Trophoblast cell (in vitro differentiated cells and primary cell): ENCODE results near the gene OPCML.

ENCODE experiments used
- DNase-seq, 2 donors: peaks; one replicate each; pipeline ENCODE4 v3.0.0-alpha.2; 2016
- H2AFZ ChIP-seq: 2 replicates; pipeline ENCODE4 v1.6.1; 2013; ENCODE audit warnings: low read length, moderate library complexity, mild to moderate bottlenecking; ENCODE audit not compliant: insufficient read depth, poor library complexity
- H2AK5ac ChIP-seq: 2 replicates; pipeline ENCODE4 v1.6.1; 2013; ENCODE audit warnings: mild to moderate bottlenecking, low read length
- H2BK120ac ChIP-seq: 2 replicates; pipeline ENCODE4 v1.6.1; 2013; ENCODE audit warnings: low read length, mild to moderate bottlenecking, moderate library complexity; ENCODE audit not compliant: insufficient read depth, poor library complexity
- H2BK12ac ChIP-seq: 2 replicates; pipeline ENCODE4 v1.6.1; 2013; ENCODE audit warnings: mild to moderate bottlenecking, low read length, moderate library complexity
- H2BK5ac ChIP-seq: 2 replicates; pipeline ENCODE4 v1.6.1; 2013; ENCODE audit warnings: low read length, low read depth, moderate library complexity, mild to moderate bottlenecking; ENCODE audit not compliant: poor library complexity
- H3K14ac ChIP-seq: 2 replicates; pipeline ENCODE4 v1.6.1; 2013; ENCODE audit warnings: mild to moderate bottlenecking, low read length
- H3K18ac ChIP-seq: 2 replicates; pipeline ENCODE4 v1.6.1; 2013; ENCODE audit warnings: mild to moderate bottlenecking, low read length
- H3K23ac ChIP-seq: 2 replicates; pipeline ENCODE4 v1.6.1; 2013; ENCODE audit warnings: low read length
- H3K27ac ChIP-seq: 2 replicates; pipeline ENCODE4 v1.5.1; 2013; ENCODE audit warnings: low read depth, mild to moderate bottlenecking, inconsistent platforms, low read length, moderate library complexity
- H3K27me3 ChIP-seq: 2 replicates; pipeline ENCODE4 v1.6.1; 2013; ENCODE audit warnings: inconsistent platforms, mild to moderate bottlenecking, low read length, moderate library complexity; ENCODE audit not compliant: insufficient read depth
- H3K36me3 ChIP-seq, 2 experiments: 1 replicate in 1 of 2; 2 replicates in 1 of 2; pipeline ENCODE4 v1.6.1; 2013; ENCODE audit warnings: low read length in 2 of 2, mild to moderate bottlenecking in 2 of 2, moderate library complexity in 1 of 2; ENCODE audit not compliant: insufficient read depth in 2 of 2, control insufficient read depth in 1 of 2
- H3K4ac ChIP-seq: 2 replicates; pipeline ENCODE4 v1.6.1; 2013; ENCODE audit warnings: low read depth, mild to moderate bottlenecking, low read length, moderate library complexity
- H3K4me1 ChIP-seq, 2 experiments: 1 replicate in 1 of 2; 2 replicates in 1 of 2; pipeline ENCODE4 v1.6.1; 2013; ENCODE audit warnings: low read length in 2 of 2, mild to moderate bottlenecking in 2 of 2, moderate library complexity in 1 of 2; ENCODE audit not compliant: insufficient read depth in 2 of 2, control insufficient read depth in 1 of 2
- H3K4me2 ChIP-seq: 2 replicates; pipeline ENCODE4 v1.6.1; 2013; ENCODE audit warnings: inconsistent platforms, mild to moderate bottlenecking, low read length, moderate library complexity
- H3K4me3 ChIP-seq: 2 replicates; pipeline ENCODE4 v1.5.1; 2013; ENCODE audit warnings: mild to moderate bottlenecking, low read depth, low read length, inconsistent platforms
- H3K79me1 ChIP-seq: one replicate; pipeline ENCODE4 v1.6.1; 2013; ENCODE audit warnings: low read length
- H3K79me2 ChIP-seq: 2 replicates; pipeline ENCODE4 v1.6.1; 2013; ENCODE audit warnings: low read length, mild to moderate bottlenecking; ENCODE audit not compliant: control insufficient read depth, insufficient read depth, poor library complexity
- H3K9ac ChIP-seq: 2 replicates; pipeline ENCODE4 v1.6.1; 2013; ENCODE audit warnings: mild to moderate bottlenecking, low read length
- H3K9me3 ChIP-seq: 2 replicates; pipeline ENCODE4 v1.6.1; 2013; ENCODE audit warnings: low read depth, mild to moderate bottlenecking, control low read depth, inconsistent platforms, low read length; ENCODE audit not compliant: insufficient read depth
- H4K12ac ChIP-seq: 2 replicates; pipeline ENCODE4 v1.6.1; 2013; ENCODE audit warnings: low read depth, mild to moderate bottlenecking, low read length, moderate library complexity
- H4K8ac ChIP-seq: 2 replicates; pipeline ENCODE4 v1.6.1; 2013; ENCODE audit warnings: low read depth, mild to moderate bottlenecking, low read length, moderate library complexity
- H4K91ac ChIP-seq: one replicate; pipeline ENCODE4 v1.6.1; 2013; ENCODE audit warnings: low read depth, mild to moderate bottlenecking, low read length, moderate library complexity
- WGBS: extraction: QIAGEN DNeasy Blood & Tissue Kit; methylation state at CpG from one replicate; pipeline ENCODE4 v1.1.7; 2013; ENCODE audit warnings: missing lambda C conversion rate; ENCODE audit not compliant: insufficient read length, insufficient coverage; ENCODE audit errors: extremely low coverage; 5-methylcytosine and 5-hydroxymethylcytosine counted together

OPCML gene

DNA sequence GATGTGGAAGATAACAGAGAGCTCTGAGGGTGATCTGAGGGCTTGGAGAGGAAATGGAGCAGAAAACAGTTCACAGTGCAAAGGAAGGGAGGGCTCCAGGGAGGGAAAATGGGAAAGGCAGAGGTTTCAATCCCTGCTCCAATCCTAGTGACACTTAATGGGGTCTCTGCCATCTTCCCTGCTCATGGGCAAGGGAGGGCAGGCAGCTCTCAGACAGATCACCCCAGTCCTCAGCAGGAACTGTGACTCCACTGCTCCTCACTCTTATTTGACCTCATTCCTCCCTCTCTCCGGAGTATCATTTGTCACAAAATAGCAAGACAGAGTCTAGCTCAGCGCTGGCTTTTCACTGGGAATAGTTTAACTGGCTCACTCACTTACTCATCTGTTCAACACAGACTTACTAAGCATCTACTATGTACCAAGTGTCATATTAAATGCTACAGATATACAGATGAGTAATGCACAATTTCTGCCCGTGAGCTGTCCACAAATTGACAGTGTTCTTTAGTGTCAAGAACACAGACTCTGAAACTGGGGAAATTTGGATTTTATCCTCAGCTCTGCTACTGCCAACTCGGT is 817.4 kb downstream of the OPCML start:
- H2AK5ac ChIP-seq: no peak overlapping the region
- H3K4me3 ChIP-seq: no peak overlapping the region
- H4K8ac ChIP-seq: no peak overlapping the region
- no peak overlapping the region for H3K4me2 ChIP-seq
- no peak overlapping the region for H2BK5ac ChIP-seq
- no peaks in the 10 kb centered on the region for H3K79me2 ChIP-seq
- no peak overlapping the region for H2BK120ac ChIP-seq
- no peak overlapping the region for H4K91ac ChIP-seq
- no peak overlapping the region for H3K9ac ChIP-seq
- H3K4me1 ChIP-seq: peaks cover 3 to 5% of the 10 kb centered on the region in 2 experiments
- no peak overlapping the region for H4K12ac ChIP-seq
- WGBS: no CpG with 5 or more reads among the region's 4 CpGs
- no peak overlapping the region for H3K4ac ChIP-seq
- H3K27me3 ChIP-seq: no peaks in the 10 kb centered on the region
- H3K79me1 ChIP-seq: no peaks in the 10 kb centered on the region
- H3K18ac ChIP-seq: no peak overlapping the region
- peaks cover 3% of the 10 kb centered on the region for H3K9me3 ChIP-seq
- no peak overlapping the region for H3K27ac ChIP-seq
- no peak overlapping the region for H3K23ac ChIP-seq
- no peak overlapping the region for H2AFZ ChIP-seq
- DNase-seq: no peak
- H3K14ac ChIP-seq: no peak overlapping the region
- no peaks in the 10 kb centered on the region for H3K36me3 ChIP-seq
- H2BK12ac ChIP-seq: no peak overlapping the region

DNA sequence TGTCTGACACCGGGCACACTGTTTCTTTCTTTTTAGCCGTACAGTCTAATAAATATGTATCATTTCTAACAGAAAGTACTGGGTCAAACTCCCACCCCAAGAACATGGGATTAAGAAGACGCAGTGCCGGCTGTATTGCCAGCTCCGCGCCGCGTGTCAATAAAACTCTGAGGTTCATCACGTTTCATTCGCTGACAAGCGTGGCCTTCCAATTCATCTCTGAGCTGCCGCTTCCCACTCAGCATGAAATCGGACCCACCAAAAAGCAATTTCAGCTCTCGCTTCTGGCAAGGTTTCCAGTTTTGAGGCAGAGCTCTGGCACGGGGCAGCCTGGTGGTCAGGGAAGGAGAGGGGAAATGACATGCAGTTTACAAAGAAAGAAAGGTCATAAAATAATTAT is 819.8 kb downstream of the OPCML start:
- H3K27ac ChIP-seq: no peak overlapping the region

DNA sequence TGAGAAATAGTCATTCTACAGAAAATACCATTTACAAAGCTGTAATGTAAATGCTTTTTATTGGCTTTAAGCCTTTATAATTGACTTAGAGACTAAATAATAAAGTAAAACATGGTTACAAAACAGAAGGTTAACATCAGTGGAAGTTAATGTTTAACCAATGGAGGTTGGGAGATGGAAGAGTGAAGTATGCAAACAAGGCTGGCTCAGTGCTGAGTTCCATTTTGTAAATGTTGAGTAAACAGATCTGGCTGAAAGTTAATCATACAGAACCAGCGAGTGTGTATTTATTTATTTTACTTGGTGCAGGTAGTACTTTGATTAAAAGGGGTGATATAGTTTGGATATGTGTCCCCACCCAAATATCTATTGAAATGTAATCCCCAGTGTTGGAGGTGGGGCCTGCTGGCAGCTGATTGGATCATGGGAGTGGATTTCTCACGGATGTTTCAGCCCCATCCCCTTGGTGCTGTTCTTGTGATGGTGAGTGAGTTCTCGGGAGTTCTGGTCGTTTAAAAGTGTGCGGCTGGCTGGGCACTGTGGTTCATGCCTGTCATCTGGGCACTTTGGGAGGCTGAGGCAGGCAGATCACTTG is 827.4 kb downstream of the OPCML start:
- no CpG with 5 or more reads among the region's 5 CpGs for WGBS
- Histone ChIP-seq H3K23ac (no peak overlapping the region), H3K27ac (no peak overlapping the region), H3K4me2 (no peak overlapping the region), H4K8ac (no peak overlapping the region), H3K4ac (no peak overlapping the region), H3K4me1 (no peaks in the 10 kb centered on the region), H3K4me3 (no peak overlapping the region), H4K91ac (no peak overlapping the region), H2BK12ac (no peak overlapping the region), H3K9ac (no peak overlapping the region), H3K9me3 (no peaks in the 10 kb centered on the region), H3K79me2 (no peaks in the 10 kb centered on the region), H3K36me3 (no peaks in the 10 kb centered on the region), H2BK5ac (no peak overlapping the region), H3K14ac (no peak overlapping the region), H2AK5ac (no peak overlapping the region), H4K12ac (no peak overlapping the region), H3K79me1 (no peaks in the 10 kb centered on the region), H2BK120ac (no peak overlapping the region), H3K27me3 (no peaks in the 10 kb centered on the region), H2AFZ (no peak overlapping the region), H3K18ac (no peak overlapping the region)
- no peak for DNase-seq

More for the DNA sequence above, 819.8 kb downstream of the OPCML start:
- no peak overlapping the region for H2BK12ac ChIP-seq
- H3K79me1 ChIP-seq: no peaks in the 10 kb centered on the region
- H3K4me2 ChIP-seq: no peak overlapping the region
- H2AFZ ChIP-seq: no peak overlapping the region
- no peak overlapping the region for H3K18ac ChIP-seq
- no peaks in the 10 kb centered on the region for H3K27me3 ChIP-seq
- no peak overlapping the region for H3K9ac ChIP-seq
- H4K8ac ChIP-seq: no peak overlapping the region
- no peaks in the 10 kb centered on the region for H3K36me3 ChIP-seq
- no peak overlapping the region for H3K23ac ChIP-seq
- H3K79me2 ChIP-seq: no peaks in the 10 kb centered on the region
- no peaks in the 10 kb centered on the region for H3K4me1 ChIP-seq
- no peak overlapping the region for H3K4ac ChIP-seq
- no peak overlapping the region for H4K12ac ChIP-seq
- no peak overlapping the region for H4K91ac ChIP-seq
- WGBS: no CpG with 5 or more reads among the region's 15 CpGs
- H3K4me3 ChIP-seq: no peak overlapping the region
- no peak overlapping the region for H2BK5ac ChIP-seq
- DNase-seq: no peak
- H2AK5ac ChIP-seq: no peak overlapping the region
- no peak overlapping the region for H2BK120ac ChIP-seq
- H3K9me3 ChIP-seq: no peaks in the 10 kb centered on the region
- H3K14ac ChIP-seq: no peak overlapping the region

DNA sequence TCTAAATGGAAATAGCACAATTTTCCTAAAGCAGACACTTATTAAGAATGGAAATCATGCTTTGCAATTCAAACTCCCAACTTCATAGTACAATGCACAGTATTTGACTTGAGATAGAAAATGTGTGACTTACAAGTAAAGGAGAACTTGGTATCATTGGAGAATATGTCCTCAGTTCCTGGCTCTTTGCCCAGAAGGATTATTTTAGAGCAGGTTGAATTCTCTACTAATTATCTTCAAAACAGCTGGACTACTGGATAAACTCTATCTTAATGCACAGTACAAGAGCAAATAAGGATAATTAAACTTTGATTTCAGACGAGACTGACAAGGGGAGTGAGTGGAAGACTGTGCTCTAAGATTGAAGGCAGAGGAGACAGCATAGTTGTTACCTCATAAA is 839.4 kb downstream of the OPCML start:
- Histone ChIP-seq H3K9me3 (no peaks in the 10 kb centered on the region), H3K79me1 (no peaks in the 10 kb centered on the region), H4K91ac (no peak overlapping the region), H3K36me3 (no peaks in the 10 kb centered on the region), H4K12ac (no peak overlapping the region), H3K18ac (no peak overlapping the region), H2BK12ac (no peak overlapping the region), H3K9ac (no peak overlapping the region), H2AK5ac (no peak overlapping the region), H2AFZ (no peak overlapping the region), H3K4me1 (no peaks in the 10 kb centered on the region), H3K23ac (no peak overlapping the region), H3K27me3 (no peaks in the 10 kb centered on the region), H2BK5ac (no peak overlapping the region), H3K14ac (no peak overlapping the region), H3K79me2 (no peaks in the 10 kb centered on the region), H3K4me3 (no peak overlapping the region), H2BK120ac (no peak overlapping the region), H3K4me2 (no peak overlapping the region), H3K27ac (no peak overlapping the region), H3K4ac (no peak overlapping the region), H4K8ac (no peak overlapping the region)
- DNase-seq: no peak
- no CpG with 5 or more reads among the region's 1 CpG for WGBS
